ENCODE results near the gene SLC25A22.

The SLC25A22 gene

DNA sequence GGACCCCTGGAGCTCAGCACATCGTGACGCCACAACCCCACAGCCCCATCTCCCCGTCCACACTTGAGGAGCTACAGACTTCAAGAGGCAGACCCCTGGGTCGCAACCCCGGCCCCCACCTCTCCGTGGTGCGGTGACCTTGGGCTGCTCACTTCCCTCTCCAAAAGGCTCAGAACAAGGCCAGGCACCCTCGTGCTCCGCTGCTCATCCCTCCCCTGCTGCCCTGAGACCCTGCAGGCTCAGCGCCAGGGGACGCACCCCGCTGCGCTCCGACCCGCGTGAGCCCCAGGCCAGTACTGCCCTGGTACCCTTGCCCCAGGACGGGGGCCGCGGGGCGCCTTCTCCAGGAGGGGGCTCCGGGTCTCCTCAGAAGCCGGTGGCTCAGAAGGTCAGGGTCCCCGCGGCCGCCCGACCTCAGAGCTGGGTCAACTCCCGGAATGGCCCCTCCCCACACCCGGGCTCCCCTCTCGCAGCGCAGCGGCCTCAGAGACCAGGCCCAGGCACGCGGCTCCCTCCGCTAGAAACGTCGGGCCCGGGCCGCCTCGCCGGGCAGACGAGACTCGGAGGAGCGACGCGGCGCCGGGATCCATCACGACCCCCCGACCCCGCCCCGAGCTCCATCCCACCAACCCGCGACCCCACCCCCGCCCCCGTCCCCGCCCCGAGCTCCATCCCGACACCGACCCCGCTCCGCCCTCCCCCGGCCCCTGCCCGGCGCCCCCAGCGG is 21.4 kb downstream of the SLC25A22 start:
- Histone ChIP-seq H3K4me3 (replicated peaks; ENCODE audit: insufficient read depth, low read length) (peak overlapping the region; percentile 72), H3K27ac (replicated peaks) (peak overlapping the region; percentile 83), H3K27me3 (ENCODE audit: insufficient read depth, poor library complexity, severe bottlenecking) (no peaks in the 10 kb centered on the region)
- peak; percentile 56 to 63 for DNase-seq (ENCODE audit: low read depth in 1 of 2, low spot score in 1 of 2)
- TF ChIP-seq, protein P1, sequence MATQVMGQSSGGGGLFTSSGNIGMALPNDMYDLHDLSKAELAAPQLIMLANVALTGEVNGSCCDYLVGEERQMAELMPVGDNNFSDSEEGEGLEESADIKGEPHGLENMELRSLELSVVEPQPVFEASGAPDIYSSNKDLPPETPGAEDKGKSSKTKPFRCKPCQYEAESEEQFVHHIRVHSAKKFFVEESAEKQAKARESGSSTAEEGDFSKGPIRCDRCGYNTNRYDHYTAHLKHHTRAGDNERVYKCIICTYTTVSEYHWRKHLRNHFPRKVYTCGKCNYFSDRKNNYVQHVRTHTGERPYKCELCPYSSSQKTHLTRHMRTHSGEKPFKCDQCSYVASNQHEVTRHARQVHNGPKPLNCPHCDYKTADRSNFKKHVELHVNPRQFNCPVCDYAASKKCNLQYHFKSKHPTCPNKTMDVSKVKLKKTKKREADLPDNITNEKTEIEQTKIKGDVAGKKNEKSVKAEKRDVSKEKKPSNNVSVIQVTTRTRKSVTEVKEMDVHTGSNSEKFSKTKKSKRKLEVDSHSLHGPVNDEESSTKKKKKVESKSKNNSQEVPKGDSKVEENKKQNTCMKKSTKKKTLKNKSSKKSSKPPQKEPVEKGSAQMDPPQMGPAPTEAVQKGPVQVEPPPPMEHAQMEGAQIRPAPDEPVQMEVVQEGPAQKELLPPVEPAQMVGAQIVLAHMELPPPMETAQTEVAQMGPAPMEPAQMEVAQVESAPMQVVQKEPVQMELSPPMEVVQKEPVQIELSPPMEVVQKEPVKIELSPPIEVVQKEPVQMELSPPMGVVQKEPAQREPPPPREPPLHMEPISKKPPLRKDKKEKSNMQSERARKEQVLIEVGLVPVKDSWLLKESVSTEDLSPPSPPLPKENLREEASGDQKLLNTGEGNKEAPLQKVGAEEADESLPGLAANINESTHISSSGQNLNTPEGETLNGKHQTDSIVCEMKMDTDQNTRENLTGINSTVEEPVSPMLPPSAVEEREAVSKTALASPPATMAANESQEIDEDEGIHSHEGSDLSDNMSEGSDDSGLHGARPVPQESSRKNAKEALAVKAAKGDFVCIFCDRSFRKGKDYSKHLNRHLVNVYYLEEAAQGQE (IDR thresholded peaks at IDR 0.05; ENCODE audit: insufficient replicate concordance, low read depth), result no peak
- no peak for TF ChIP-seq GABPA (IDR thresholded peaks at IDR 0.05; ENCODE audit: low read depth)
- TF ChIP-seq POLR2AphosphoS5 (IDR thresholded peaks at IDR 0.05; ENCODE audit: low read depth), result peak; percentile 44; the same call in 1 of the 2 replicates
- TF ChIP-seq SPI1 (IDR thresholded peaks at IDR 0.05; ENCODE audit: borderline replicate concordance, low read depth), result peak; percentile 9; the same call in 1 of the 2 replicates
- no peak for TF ChIP-seq CTCF (IDR thresholded peaks at IDR 0.05; ENCODE audit: insufficient read depth, low read length)

GRCh38 chr11:776263-776560 is 21.9 kb downstream of the SLC25A22 start:
- Histone ChIP-seq H3K27ac (replicated peaks) (peak overlapping the region; percentile 83), H3K4me3 (replicated peaks; ENCODE audit: insufficient read depth, low read length) (peak overlapping the region; percentile 72), H3K27me3 (ENCODE audit: insufficient read depth, poor library complexity, severe bottlenecking) (no peaks in the 10 kb centered on the region)
- no peak for TF ChIP-seq CTCF (IDR thresholded peaks at IDR 0.05; ENCODE audit: insufficient read depth, low read length)
- no peak for TF ChIP-seq GABPA (IDR thresholded peaks at IDR 0.05; ENCODE audit: low read depth)
- no peak for TF ChIP-seq SPI1 (IDR thresholded peaks at IDR 0.05; ENCODE audit: borderline replicate concordance, low read depth)
- TF ChIP-seq POLR2AphosphoS5 (IDR thresholded peaks at IDR 0.05; ENCODE audit: low read depth), result no peak
- TF ChIP-seq, protein P1 (IDR thresholded peaks at IDR 0.05; ENCODE audit: insufficient replicate concordance, low read depth), result no peak
- DNase-seq (ENCODE audit: low read depth in 1 of 2, low spot score in 1 of 2), result no peak

DNA sequence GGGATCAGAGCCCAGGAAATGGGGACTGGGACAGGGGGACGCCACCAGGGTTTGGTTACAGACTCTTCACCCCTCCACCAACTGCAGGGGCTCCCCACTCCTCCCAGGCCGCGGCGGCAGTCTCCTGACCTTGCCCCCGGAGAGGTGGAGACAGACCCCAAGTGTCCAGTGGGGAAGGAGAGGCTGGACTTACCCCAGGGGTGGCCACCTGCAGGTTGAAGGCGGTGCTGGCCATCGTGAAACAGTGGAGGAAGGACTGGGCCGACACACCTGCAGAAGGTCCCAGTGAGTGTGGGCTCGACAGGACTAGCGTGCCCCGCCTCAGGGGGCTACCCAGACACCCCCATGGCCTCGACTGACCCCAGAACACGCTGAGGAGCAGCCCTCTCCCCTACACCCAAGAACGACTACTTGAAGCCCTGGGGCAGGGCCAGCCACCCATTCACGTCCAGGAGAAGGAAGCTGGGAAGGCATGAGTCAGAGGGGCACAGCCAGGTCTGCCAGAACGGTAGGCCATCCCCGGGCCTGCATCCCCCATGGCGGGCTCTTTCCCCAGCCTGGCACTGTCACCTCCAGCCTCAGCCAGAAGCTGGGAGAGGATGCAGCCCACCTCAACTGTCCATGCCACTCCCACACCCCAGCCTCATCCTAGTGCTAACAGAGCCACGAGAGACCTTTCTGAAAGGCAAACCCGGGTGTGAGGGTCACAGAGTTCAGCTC is 23.0 kb downstream of the SLC25A22 start:
- Histone ChIP-seq H3K27me3 (ENCODE audit: insufficient read depth, poor library complexity, severe bottlenecking) (no peaks in the 10 kb centered on the region), H3K4me3 (replicated peaks; ENCODE audit: insufficient read depth, low read length) (peak overlapping the region; percentile 72), H3K27ac (replicated peaks) (no peak overlapping the region)
- no peak for DNase-seq (ENCODE audit: low read depth in 1 of 2, low spot score in 1 of 2)
- TF ChIP-seq POLR2AphosphoS5 (IDR thresholded peaks at IDR 0.05; ENCODE audit: low read depth) (peak; percentile 12; the same call in 1 of the 2 replicates), GABPA (IDR thresholded peaks at IDR 0.05; ENCODE audit: low read depth) (no peak)
- TF ChIP-seq, protein P1 (IDR thresholded peaks at IDR 0.05; ENCODE audit: insufficient replicate concordance, low read depth), result no peak
